ENCODE results near the gene SAMD9.
"Not testable (repeated sequence)": the region's sequence is repeated elsewhere in the genome, so short reads cannot be mapped to it uniquely, and the experiment has no call there.

The SAMD9 gene

DNA sequence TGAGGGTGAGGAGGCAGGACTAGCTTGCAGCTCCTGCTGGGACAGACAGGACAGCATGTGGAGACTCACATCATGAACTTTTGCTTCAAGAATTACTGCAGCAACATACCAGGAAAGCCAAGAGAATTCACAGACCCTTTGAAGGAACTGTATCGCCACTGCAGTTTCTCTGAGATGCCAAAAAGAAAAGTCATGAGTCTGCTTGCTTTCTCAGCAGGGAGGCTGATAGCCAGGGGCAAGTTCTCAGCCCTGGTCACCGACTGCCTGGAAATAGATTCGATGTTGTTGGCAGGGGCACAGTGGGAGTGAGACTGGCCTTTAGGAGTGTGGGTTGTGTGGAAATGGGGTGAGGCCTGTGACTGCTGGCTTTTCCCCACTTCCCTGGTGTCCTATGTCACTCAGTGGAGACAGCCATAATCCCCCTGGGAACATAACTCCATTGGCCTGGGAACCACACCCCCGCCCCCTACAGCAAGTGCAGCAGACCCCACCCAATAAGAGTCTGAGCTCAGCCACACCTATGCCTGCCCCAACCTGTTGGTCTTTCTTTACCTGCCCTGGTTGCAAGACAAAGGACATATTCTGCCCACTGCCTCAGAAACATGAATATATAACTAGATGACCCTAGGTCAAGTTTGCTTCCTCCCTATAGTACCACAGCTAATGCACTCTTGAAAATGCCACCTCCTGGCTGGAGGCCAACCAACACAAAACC, 1.6 kb upstream of the SAMD9 start:
- DNase-seq, result no peak

DNA sequence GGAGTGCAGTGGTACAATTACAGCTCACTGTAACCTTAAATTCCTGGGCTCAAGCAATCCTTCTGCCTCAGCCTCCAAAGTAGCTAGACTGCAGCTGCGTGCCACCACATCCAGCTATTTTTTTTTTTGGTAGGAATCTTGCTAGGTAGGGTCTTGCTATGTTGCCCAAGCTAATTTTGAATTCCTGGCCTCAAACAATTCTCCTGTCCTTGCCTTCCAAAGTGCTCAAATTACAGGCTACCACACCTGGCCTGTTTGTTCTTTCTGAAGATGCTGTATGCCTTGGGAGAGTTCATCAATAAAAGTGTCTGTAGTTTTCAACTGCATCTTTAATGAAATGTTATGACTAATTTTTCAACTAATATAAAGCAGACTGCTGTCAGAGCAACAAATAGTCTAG, 452 bp downstream of the SAMD9 start:
- no peak for DNase-seq

DNA sequence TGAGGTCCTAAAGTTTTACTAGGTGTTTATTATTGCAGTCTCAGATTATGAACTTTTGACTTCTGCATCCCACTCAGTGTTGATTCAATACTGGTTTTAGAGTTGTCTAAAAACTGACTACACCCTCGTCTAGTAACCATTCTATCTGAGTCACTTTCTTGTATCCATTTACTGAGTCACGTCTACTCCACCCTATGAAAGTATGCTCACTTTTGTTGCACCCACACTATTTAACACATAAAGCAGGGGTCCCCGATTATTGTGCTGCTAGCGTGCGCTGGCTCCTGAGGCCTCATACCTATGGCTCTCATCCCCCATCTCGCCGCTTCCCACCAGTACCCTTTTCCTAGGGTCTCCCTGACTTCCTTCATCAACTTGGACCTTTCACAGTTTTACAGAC, 2.0 kb downstream of the SAMD9 start:
- DNase-seq, result no peak

DNA sequence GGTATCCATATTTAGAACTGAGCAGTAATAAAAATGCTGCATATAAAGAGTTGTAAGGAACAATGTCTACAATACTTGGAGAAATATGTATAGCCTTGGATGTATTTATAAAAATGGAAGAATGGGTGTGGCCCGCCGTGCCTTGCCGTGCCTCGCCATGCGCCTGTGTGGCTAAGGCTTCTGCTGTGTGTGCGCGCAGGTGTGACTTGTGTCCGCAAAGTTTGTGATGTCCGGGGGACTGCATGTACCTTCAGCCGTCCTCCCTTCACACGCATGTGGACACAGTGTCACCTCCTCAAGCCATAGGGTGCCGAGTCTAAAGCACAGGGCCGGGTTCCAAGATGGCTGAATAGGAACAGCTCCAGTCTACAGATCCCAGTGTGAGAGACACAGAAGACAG, 9.8 kb downstream of the SAMD9 start:
- no peak for DNase-seq

DNA sequence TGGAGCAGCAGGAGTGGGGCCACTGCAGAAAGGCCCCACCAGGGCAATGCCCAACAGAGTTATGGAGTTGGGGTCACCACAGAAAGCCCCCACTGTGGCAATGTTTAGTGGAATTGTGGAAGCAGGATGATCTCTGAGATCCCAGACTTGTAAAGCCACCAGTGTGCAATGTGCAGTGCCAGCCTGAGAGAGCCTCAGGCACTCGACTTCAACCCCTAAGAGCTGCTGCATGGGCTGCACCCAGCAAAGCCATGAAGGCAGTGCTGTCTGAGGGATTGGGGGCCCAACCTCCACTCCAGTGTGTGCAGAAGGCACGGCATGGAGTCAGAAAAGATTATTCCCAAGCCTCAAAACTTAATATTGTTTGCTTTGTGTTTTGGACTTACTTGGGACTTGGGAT, 20.4 kb downstream of the SAMD9 start:
- DNase-seq, result no peak

DNA sequence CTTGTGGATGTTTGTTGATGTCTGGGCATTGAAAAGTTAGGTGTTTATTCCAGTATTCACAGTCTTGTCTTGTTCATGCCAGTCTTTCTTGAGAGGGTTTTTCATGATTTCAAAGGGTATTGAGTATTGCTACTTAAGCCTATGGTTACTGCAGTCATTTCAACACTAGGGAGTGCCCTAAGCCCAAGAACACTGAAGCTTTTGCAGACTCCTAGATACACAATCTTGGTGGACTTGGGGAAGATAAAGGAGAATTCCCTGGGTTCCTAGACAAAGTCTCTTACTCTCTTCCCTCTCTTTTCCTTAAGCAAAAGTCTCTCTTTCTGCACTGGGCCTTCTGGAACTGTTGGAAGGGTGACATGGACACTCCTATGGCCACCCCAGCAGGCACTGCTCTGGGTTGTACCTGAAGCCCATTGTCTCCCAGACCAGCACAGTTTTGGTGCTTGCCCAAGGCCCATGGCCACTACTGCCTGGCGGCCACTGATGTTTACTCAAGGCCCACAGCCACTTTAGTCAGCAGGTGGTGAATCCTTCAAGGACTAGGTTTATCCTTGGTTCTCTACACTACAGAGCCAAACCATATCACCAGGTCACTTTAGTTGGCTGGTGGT, 24.9 kb downstream of the SAMD9 start:
- no peak for DNase-seq

DNA sequence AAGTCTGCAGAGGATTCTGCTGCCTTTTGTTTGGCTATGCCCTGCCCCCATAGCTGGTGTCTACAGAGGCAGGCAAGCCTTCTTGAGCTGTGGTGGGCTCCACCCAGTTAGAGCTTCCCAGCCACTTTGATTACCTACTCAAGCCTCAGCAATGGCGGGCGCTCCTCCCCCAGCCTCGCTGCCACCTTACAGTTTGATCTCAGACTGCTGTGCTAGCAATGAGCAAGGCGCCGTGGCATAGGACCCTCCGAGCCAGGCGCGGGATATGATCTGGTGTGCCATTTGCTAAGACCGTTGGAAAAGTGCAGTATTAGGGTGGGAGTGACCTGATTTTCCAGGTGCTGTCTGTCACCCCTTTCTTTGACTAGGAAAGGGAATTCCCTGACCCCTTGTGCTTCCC, 44.4 kb downstream of the SAMD9 start:
- DNase-seq, result not testable (repeated sequence)

DNA sequence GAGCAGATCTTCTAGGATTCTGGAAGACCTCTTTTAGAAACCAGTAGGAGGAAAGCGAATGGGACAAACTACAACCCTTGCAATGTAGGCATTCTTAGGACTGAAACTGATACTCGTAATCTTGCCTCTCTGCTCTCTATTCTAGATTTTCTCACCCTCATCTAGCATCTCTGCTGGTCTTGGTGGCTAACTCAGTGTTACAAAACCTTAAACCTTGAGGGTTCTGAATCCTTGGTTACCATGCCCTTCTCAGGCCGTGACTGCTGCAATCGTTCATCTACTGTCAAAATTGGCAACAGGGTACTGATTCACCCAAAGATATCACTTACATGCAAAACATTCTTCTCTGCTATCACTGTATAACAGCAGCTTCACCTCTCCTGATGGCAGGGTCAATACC, 55.2 kb downstream of the SAMD9 start:
- no peak for DNase-seq

DNA sequence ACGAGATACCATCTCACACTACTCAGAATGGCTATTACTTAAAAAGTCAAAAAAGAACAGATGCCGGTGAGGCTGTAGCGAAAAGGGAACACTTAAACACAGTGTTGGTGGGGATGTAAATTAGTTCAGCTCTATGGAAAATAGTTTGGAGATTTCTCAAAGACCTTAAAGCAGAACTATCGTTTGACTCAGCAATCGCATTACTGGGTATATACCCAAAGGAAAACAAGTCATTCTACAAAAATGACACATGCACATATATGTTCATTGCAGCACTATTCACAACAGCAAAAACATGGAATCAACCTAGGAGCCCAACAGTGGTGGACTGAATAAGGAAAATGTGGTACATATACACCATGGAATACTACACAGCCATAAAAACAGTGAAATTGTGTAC, 56.9 kb downstream of the SAMD9 start:
- no peak for DNase-seq

DNA sequence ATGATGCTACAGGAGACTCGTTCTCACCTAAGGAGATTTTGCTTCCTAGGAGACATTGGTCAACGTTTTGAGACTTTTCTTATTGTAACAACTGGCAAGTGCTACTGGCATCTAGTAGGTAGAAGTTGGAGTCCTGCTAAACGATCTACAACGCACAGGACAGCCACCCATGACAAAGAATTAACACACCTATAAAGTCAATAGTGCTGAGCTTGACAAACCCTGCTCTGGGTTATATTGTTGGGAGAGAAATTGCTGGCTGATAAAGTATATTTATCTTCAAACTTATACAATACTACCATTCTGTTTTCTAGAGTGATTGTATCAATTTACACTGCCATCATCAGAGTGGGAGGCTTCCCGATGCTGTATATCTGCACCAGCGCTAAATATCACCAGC, 57.8 kb downstream of the SAMD9 start:
- DNase-seq, result no peak

DNA sequence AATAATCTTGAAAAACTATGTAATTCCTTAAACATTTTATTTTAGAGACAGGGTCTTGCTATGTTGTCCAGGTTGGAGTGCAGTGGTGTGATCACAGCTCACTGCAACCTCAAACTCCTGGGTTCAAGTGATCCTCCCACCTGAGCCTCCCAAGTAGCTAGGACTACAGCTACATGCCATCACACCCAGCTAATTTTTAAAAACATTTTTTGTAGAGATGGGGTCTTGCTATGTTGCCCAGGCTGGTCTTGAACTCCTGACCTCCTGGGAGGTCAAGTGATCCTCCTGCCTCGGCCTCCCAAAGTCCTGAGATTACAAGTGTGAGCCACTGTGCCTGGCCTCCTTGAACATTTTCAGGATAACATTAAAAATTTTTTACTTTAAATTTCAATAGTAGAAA, 61.2 kb downstream of the SAMD9 start:
- not testable (repeated sequence) for DNase-seq

DNA sequence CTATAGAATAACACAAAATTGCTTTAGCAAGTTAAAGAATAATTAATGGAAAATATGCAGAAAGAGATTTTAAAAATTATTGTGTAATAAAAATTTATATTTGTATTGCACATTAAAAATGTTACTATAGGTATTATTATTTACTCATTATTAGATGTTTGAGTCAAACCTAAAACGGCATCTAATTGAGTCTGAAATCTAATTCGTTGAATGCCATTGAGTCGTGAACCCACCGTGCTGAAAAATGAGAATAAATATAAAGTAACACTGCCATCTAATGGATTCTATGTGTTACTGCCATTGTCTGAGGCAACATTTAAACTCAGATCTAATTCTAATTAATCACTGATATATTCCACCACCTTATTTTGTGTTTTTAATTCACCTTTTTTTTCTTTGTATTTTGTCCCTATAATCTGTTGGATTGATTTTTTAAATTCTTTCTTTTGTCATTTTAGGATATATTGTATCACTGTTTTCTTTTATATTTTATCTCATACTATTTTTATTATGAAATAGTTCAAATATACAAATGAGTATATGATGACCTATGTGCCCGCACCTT, 62.2 kb downstream of the SAMD9 start:
- no peak for DNase-seq

DNA sequence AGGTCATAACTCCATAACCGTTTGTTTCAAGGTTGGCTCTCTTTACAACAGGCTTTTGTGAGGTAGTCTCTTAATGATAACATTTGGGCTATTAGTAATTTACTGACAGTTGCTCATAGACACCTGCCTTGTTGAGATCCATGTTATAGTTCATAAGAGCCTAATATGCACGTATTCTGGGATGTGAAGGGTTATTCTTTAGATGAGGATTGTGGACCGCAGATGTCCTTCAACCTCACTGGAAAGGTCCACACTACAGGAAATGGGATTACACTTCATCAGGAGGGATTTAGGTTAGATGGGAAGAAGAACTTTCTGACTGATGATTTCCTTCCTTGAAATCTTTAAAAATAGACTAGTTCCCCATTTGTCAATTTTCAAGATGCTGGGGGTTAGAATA, 62.8 kb downstream of the SAMD9 start:
- DNase-seq, result no peak

DNA sequence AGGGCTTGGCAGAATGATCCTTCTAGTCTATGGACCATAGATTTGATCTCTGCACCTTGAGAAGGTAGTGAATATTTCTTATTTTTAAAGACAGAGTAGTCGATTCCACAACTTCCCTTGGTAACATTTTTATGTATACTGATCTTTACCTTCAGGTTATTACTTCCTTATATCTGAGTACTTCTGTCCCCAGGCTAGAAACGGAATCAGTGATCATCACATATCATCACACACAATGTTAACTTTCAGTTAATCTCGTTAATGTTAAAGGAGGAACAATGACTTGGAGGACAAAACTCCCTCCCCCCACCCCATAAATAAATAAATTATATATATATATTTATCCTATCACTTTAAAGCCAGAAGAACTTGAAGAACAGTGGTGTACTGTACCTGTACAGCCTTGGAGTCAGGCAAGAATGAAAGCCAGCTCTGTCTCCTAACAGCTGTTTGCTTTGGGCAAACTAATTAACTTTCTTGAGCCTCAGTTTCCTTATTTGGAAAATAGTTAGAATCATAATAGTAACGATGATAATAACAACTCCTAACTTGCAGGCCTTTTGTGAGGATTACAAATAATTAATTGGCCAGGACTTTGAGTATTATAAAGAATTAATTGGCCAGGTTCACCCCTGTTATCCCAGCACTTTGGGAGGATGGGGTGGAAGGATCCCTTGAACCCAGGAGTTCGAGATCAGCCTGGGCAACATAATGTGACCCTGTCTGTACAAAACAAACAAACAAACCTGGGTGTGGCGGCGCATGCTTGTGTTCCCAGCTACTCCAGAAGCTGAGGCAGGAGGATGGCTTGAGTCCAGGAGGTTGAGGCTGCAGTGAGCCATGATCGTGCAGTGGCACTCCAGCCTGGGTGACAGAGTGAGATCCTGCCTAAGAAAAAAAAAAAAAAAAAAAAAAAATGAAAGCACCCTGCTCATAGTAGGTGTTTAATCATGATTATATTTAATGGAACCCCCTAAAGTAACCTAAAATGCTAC, 63.5 kb downstream of the SAMD9 start:
- no peak for DNase-seq

DNA sequence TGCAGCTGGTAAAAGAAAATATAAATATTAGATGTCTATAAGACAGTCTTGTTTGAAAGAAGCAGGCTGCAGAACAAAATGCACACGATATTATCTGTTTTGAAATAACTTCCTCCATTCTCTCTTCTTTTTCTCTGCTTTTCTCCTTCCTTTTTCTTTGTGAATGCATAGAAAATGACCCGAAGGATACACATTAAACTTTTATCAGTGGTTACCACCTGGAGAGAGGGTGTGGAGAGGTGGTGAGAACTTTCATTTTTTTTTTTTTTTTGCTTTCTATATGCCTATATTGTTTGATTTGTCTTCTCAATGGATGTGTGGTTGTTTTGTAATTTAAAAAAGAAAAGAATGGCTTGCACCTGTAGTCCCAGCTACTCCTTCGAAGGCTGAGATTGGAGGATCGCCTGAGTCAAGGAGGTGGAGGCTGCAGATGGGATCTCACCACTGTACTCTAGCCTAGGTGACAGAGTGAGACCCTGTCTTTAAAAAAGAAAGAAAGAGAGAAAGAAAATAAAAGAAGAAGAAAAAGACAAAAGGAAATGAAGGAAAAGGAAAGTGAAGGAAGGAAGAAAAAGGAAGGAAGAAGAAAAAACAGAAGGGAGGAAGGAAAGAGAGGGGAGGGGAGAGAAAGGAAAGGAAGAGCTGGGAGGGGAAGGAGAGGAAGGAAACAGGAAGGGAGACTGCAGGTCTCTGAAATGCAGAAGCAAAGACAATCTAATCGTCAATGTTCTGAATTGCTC, 64.4 kb downstream of the SAMD9 start:
- no peak for DNase-seq

DNA sequence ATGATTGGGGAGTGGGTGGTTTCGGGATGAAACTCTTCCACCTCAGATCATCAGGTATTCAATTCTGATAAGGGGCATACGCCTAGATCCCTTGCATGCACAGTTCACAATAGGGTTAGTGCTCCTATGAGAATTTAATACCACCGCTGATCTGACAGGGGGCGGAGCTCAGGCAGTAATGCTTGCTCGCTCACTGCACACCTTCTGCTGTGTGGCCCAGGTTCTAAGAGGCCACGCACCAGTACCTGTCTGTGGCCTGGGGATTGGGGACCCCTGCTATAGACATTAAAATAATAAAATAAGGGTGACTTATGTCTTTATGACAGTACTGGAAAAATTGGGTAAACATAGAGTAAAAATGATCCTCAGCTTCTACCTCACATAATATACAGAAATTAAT, 66.1 kb downstream of the SAMD9 start:
- no peak for DNase-seq
